ENCODE data around the gene CS. TPM values are rescaled to one million over a fixed set of nuclear protein-coding genes. Genes with fewer than 3 reads are reported as not detected.
A peak's percentile ranks its signal among the peaks of the same experiment; 100 is the strongest.

The CS gene
- total and polyA plus RNA-seq, 3 donors from 2014 or later, result 63.8 to 70.2 (median 67.8) TPM

GRCh38 chr12:56252649-56253048 is 47.5 kb downstream of the CS start:
- Histone ChIP-seq H3K4me3 (no peak overlapping the region), H3K27me3 (no peaks in the 10 kb centered on the region), H3K36me3 (ENCODE audit: low read depth, missing control alignments) (no peaks in the 10 kb centered on the region), H3K4me1 (peaks cover 14% of the 10 kb centered on the region), H3K9me3 (no peaks in the 10 kb centered on the region), H3K27ac (no peak overlapping the region)
- intact Hi-C loops (cut with DNase I; ENCODE audit: low total_unique reads), result no loop called here
- DNase-seq, result no peak
- no peak for TF ChIP-seq POLR2A (IDR thresholded peaks at IDR 0.05)
- no peak for TF ChIP-seq CTCF (IDR thresholded peaks at IDR 0.05)
- 91 to 93% methylated on average over 3 of the region's 3 CpGs for WGBS, 2 donors

- Histone ChIP-seq H3K36me3 (ENCODE audit: low read depth, missing control alignments) (no peaks in the 10 kb centered on the region), H3K4me1 (peaks cover 9% of the 10 kb centered on the region), H3K4me3 (no peak overlapping the region), H3K27me3 (no peaks in the 10 kb centered on the region), H3K27ac (no peak overlapping the region), H3K9me3 (no peaks in the 10 kb centered on the region)
- intact Hi-C loops (cut with DNase I; ENCODE audit: low total_unique reads), result no loop called here
- WGBS, 2 donors, result 96 to 98% methylated on average over 4 to 8 of the region's 8 CpGs
- no peak for DNase-seq
- TF ChIP-seq CTCF (IDR thresholded peaks at IDR 0.05) (no peak), POLR2A (IDR thresholded peaks at IDR 0.05) (no peak)
Measured at GRCh38 chr12:56248711-56249110, 51.4 kb downstream of the CS start.

- TF ChIP-seq CTCF (IDR thresholded peaks at IDR 0.05) (no peak), POLR2A (IDR thresholded peaks at IDR 0.05) (no peak)
- 94% methylated on average over 6 to 16 of the region's 16 CpGs for WGBS, 2 donors
Measured at GRCh38 chr12:56247923-56248322, 52.2 kb downstream of the CS start.

GRCh38 chr12:56244494-56244893 is 55.6 kb downstream of the CS start:
- peaks cover 15% of the 10 kb centered on the region for H3K4me1 ChIP-seq
- no peak overlapping the region for H3K4me3 ChIP-seq
- H3K27me3 ChIP-seq, result no peaks in the 10 kb centered on the region
- H3K9me3 ChIP-seq, result no peaks in the 10 kb centered on the region
- no peak for TF ChIP-seq POLR2A (IDR thresholded peaks at IDR 0.05)
- no peak for TF ChIP-seq CTCF (IDR thresholded peaks at IDR 0.05)
- H3K27ac ChIP-seq, result no peak overlapping the region
- DNase-seq, result no peak
- H3K36me3 ChIP-seq (ENCODE audit: low read depth, missing control alignments), result no peaks in the 10 kb centered on the region
- intact Hi-C loops (cut with DNase I; ENCODE audit: low total_unique reads), result no loop called here
- 90 to 96% methylated on average over 11 to 14 of the region's 14 CpGs for WGBS, 2 donors

More at GRCh38 chr12:56247923-56248322, 52.2 kb downstream of the CS start:
- intact Hi-C loops (cut with DNase I; ENCODE audit: low total_unique reads), result no loop called here
- no peak overlapping the region for H3K4me3 ChIP-seq
- no peak overlapping the region for H3K27ac ChIP-seq
- H3K4me1 ChIP-seq, result peaks cover 15% of the 10 kb centered on the region
- no peaks in the 10 kb centered on the region for H3K27me3 ChIP-seq
- H3K36me3 ChIP-seq (ENCODE audit: low read depth, missing control alignments), result no peaks in the 10 kb centered on the region
- H3K9me3 ChIP-seq, result no peaks in the 10 kb centered on the region
- no peak for DNase-seq

- H3K4me1 ChIP-seq, result peaks cover 15% of the 10 kb centered on the region
- WGBS, 2 donors, result 25 to 48% methylated on average over 3 of the region's 3 CpGs
- no peak overlapping the region for H3K4me3 ChIP-seq
- H3K27me3 ChIP-seq, result no peaks in the 10 kb centered on the region
- intact Hi-C loops (cut with DNase I; ENCODE audit: low total_unique reads), result no loop called here
- no peak for TF ChIP-seq POLR2A (IDR thresholded peaks at IDR 0.05)
- H3K27ac ChIP-seq, result peak overlapping the region in 1 of 2 donors; percentile 16
- H3K9me3 ChIP-seq, result no peaks in the 10 kb centered on the region
- DNase-seq, result peak; percentile 50
- H3K36me3 ChIP-seq (ENCODE audit: low read depth, missing control alignments), result no peaks in the 10 kb centered on the region
Measured at GRCh38 chr12:56243731-56244181, 56.4 kb downstream of the CS start.

All from testis (tissue), 3 donors.